GM18870 (cell line): Measurements from ENCODE around the gene SIPA1L3.

Experiments used
- ATAC-seq: cut with Tn5 transposase; IDR thresholded peaks from one replicate; pipeline ENCODE4 v1.9.1; 2021; ENCODE audit warnings: moderate library complexity; ENCODE audit not compliant: unreplicated experiment

SIPA1L3 gene

DNA sequence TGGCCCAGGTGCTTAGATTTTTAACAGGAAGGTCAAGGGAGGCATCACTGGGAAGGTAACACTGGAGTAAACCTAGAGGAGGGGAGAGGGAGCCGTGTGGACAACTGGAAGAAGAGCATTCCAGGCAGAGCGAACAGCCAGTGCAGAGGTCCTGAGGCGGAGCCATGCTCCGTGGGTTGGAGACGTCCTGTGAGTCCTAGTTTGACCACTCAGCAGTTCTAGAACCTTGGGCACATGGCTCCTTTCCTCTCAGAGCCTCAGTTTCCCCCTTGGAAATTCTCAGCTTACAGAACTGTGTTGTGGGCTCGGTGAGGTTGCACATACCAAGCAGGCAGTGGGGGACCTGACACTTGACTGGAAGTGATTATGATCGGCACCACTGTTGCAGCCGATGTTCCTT lies 186.1 kb downstream of the SIPA1L3 start:
- ATAC-seq, result no peak

DNA sequence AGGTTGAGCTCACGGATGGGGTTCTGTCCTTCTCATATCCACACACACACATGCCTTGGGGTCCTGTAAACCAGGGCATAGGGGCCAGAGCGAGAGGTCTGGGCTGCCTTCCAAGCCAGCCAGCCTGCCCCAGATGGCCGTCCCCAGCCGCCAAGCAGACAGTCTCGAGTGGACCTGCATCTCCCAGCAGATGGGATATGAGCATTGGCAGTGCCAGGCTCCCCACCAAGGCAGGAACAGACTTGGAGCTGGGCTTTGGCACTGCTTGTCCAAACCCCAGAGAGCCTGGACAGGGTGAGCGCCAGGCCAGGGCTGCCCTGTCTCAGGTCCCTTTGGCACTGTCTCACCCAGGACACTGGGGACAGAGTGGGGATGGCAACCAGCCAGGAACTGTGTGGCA lies 186.6 kb downstream of the SIPA1L3 start:
- no peak for ATAC-seq

- ATAC-seq, result no peak
These were observed 188.7 kb downstream of the SIPA1L3 start for GRCh38 chr19:38095411-38096308.

DNA sequence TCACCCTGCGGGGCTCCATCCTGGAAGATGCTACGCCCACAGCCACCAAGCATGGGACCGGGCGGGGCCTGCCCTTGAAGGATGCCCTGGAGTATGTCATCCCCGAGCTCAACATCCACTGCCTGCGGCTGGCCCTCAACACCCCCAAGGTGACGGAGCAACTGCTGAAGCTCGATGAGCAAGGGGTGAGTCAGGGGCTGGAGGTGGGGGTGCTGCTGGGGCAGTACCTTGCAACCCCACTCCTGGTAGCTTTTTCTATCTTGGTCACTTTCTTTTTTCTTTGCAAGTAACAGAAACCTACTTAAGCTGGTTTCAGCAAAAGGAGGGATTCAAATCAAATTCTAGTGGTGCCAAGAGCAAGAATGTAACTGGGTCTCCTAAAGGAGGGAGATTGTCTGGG lies 193.0 kb downstream of the SIPA1L3 start:
- ATAC-seq, result no peak

DNA sequence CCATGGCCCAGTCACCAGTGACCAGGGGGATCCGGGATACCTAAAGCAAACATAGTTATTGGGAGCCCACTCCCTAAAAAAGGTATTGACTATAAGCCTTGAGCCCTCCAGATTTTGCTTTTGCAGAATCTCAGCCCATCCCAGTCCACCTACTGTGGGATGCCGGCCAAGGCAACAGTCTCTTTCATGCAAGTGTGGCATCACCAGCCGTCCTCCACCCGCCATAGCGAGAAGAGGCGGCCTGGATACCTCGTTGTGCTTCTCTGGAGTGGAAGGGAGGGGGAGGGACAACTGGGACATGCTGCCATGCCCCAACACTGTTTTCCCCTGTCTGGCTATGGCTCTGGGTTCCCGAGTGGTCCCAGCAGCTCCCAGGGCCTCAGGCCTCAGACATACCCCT lies 193.6 kb downstream of the SIPA1L3 start:
- ATAC-seq, result no peak

DNA sequence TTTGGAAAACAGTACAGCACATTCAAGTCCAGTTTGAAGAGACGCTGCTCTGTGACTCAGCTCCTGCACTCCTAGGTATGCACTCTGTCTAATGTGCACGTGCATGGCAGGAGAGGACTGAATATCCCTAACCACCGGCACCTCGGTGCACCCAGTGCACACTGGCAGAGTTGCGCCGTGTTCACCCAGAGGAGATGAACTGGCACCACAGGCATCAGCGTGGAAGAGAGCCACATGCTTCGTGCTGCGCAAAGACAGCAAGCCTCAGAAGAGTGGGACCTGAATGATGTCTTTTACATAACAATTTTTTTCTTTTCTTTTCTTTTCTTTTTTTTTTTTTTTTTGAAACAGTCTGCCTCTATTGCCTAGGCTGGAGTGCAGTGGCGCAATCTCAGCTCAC lies 194.7 kb downstream of the SIPA1L3 start:
- ATAC-seq, result no peak

DNA sequence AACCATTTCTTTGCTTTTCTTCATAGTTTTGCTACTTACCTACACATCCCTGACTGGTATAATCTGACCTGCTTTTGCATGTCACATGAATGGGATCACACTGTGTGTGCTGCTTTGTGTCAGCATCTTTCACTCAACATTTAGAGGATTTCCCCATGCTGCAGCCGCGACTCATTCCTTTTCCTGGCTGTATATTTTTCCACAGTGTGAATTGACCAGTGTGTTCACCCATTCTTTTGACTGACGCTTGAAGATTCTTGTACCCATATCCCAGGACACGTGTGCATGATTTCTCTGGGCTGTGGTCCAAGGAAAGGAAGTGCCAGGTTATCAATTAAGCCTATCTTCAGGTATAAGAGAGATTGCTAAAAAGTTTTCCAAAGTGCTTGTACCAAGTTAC lies 198.6 kb downstream of the SIPA1L3 start:
- ATAC-seq, result no peak

DNA sequence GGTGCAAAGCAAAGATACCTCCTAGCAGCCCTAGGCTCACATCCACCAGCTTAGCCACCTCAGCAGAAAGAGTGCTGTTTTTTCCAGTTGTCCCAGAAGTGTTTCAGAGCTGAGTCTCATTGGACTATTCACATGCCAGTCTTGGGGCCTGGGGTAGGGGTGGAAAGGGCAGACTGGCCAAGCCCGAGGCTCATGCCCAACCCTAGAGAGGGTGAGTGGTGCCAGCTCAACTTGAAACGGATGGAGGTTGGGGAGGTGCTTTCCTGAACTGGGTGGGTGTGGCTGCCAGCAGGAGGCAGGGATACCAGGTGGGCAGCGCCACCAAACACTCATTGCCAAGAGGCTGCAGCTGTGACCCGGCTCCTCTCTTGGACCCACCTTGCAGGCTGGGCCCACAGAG lies 200.1 kb downstream of the SIPA1L3 start:
- no peak for ATAC-seq

DNA sequence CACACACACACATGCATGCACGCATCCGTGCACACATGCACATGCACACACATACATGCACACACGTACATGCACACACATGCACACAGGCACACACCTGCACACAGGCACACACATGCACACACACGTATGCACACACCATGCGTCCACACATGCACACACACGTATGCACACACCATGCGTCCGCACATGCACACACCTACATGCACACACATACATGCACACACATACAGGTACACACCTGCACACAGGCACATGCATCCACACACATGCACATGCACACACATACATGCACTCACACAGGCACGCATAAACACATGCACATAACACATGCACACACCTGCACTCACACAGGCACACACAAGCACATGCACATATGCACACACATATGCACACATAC lies 204.9 kb downstream of the SIPA1L3 start:
- no peak for ATAC-seq

DNA sequence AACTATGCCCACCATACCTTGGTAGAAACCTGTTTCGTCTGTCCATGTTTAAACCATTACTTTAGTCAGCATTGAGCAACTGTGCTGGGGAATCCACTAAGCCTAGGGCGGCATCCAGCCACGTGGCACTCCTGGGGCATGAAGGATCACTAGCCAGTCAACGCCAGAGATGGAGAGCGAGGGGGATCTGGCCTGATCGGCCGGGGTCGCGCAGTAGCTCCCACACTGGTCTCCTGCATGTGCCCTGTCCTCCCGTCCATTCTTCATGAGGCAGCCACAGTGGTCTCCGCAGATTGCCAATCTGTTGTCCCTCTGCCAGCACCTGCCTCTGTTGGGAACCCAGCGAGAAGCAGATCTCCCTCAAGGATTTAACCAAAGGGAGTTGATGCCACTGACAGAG lies 207.6 kb downstream of the SIPA1L3 start:
- ATAC-seq, result no peak

GRCh38 chr19:38115271-38115802 lies 208.3 kb downstream of the SIPA1L3 start:
- ATAC-seq, result no peak

- no peak for ATAC-seq
These were observed 211.2 kb downstream of the SIPA1L3 start for GRCh38 chr19:38118176-38118575.

DNA sequence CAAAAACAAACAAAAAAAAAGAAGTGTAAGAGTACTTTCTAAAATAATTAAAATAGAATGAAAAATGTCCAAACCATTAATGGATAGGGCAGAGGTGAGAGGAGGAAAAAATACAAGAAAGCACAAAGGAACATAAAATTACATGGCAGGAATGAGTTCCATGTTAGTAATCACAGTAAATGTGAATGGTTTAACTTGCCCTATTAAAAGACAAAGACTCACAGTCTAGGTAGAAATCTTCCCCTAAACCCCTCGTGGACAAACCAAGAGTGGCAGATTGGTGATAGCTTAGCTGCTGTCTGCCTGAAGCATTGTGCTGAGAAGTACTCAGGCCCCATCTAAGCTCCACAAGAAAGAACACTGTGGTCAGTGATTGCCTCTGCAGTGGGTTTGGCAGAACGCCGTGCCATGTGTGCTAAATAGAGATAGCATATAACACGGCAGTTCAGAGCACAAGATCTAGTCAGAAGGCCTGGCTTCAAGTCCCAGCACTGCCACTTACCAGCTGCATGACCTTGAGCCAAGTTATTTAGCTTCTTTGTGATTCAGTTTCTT lies 213.5 kb downstream of the SIPA1L3 start:
- no peak for ATAC-seq

DNA sequence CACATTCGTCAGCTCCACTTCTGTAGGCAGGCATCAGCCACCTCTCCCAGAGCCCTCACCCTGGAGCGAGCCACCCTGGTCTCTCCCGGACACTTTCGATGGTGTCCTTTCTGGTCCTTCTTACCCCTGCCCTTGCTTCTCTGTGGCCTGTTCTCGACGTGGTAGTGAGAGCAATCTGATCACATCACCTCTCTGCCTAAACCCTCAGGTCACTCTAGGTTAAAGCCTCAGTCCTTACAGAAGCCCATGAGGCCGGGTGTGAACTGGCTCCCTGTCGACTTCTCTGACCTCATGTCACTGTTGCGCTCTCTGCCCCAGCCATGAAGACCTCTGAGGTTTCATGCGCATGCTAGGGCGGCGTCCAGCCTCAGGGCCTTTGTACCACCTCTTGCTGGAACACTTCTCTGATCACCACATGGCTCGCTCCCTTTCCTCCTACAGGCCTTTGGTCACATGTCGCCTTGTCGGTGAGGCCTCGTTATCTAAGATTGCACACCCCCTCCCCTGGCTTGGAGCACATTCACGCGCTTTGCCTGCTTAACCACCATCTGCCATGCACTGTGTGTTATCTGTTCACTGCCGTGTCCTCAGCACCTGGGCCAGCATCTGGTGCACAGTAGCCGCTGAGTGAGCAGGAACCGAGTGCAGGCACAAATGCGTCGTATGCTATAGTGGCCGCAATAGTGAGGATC lies 215.5 kb downstream of the SIPA1L3 start:
- no peak for ATAC-seq

DNA sequence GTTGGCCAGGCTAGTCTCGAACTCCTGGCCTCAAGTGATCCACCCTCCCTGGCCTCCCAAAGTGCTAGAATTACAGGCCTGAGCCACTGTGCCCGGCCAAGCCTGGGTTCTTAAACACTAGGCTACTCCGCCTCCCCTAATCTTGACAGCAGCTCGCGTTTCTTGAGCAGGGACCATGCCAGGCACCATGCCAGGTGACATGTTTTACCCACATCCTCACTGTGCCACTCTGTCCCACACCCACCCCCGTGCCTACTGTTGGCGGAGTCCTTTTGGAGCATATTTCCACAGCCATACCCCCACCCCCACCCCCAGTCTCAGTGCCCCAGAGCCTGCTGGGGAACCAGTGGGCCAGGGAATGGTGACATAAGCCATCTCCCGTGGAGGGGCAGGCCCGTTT lies 218.2 kb downstream of the SIPA1L3 start:
- no peak for ATAC-seq

DNA sequence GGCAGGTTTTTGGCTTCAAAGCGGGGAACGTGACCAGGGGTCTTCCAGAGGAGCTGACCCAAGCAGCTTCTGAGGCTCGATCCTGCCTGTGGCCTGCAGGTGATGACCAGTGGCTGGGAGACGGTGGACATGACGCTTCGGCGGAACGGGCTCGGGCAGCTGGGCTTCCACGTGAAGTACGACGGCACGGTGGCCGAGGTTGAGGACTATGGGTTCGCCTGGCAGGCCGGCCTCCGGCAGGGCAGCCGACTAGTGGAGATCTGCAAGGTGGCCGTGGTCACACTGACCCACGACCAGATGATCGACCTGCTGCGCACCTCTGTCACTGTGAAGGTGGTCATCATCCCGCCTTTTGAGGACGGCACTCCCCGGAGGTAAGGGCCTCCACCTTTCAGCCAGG lies 223.4 kb downstream of the SIPA1L3 start:
- ATAC-seq, result no peak

DNA sequence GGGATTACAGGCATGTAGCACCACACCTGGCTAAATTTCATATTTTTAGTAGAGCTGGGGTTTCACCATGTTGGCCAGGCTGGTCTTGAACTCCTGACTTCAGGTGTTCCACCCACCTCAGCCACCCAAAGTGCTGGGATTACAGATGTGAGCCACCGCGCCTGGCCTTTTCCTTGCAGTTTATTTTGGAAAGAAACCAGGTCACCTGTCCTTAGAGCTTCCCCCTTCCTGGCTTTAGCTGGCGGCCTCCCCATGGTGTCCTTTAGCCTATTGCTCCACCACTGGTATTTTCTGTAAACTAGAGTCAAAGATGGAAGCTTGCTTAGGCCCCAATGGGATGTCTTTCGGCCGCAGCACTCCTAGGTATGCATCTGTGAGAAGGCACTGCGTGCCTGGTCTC lies 225.8 kb downstream of the SIPA1L3 start:
- ATAC-seq, result no peak

GRCh38 chr19:38133319-38133718 lies 226.3 kb downstream of the SIPA1L3 start:
- no peak for ATAC-seq

DNA sequence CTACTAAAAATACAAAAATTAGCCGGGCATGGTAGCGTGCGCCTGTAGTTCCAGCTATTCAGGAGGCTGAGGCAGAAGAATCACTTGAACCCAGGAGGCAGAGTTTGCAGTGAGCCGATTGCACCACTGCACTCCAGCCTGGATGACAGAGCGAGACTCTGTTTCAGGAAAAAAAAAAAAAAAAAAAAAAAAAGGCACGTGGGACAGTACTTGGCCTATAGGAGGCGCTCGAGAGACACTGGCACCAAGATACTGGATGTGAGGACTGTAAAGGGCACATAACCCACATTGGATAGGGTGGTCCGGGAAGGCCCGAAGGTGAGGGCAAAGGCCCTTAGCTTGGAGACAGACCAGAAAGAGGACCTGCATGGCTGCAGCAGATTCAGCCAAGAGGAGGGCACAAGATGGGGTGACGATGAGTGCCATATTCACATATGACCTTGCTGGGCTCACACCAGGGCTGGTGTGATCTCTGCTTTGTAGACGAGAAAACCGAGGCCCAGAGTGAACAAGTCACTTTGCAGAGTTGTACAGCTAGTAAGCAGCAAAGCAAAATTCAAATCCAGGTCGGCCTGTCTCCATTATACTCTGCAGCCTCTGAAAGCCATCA lies 227.6 kb downstream of the SIPA1L3 start:
- no peak for ATAC-seq

- ATAC-seq, result no peak
These were observed 228.4 kb downstream of the SIPA1L3 start for GRCh38 chr19:38135150-38135998.
